ENCODE data around the gene SLC49A3. TPM values are rescaled to one million over a fixed set of nuclear protein-coding genes. Genes with fewer than 3 reads are reported as not detected.

The SLC49A3 gene
- total and polyA plus RNA-seq, 2 experiments from 2014 or later: 5.2 to 12.5 TPM

DNA sequence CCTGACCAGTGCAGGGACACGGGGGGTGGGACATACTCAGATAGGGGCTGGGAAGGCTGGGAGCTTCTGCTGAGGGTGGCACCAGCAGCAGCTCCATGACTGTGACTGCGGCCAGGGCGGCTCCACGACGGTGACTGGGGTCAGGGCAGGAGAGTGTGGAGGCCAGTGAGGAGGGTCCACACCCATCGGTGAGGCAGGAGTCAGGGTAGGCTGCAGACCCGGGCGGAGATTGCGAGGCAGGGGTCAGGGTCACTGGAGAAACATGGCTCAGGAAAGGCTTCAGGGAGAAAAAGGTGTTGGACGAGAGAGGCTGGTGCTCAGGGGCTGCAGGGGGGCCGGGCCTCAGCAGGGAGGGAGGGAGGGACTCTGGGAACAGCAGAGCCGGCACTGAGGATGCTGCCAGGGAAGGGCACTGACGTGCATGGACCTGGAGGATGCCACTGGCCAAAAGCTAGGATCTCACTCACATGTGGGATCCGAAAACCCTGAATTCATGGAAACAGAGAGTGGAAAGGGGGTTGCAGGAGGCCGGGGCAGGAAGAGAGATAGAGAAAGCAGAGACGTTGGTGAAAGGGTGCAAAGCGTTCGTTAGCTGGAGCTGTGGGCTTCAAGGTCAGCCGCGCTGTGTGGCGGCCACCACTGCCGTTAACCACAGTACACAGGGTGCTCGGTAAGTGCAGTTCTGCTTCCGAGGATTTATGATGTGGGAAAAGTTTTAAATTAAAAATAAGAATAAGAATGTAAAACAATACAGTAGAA, 36.9 kb downstream of the SLC49A3 start:
- no peak overlapping the region for H2AFZ ChIP-seq
- DNase-seq: no peak

DNA sequence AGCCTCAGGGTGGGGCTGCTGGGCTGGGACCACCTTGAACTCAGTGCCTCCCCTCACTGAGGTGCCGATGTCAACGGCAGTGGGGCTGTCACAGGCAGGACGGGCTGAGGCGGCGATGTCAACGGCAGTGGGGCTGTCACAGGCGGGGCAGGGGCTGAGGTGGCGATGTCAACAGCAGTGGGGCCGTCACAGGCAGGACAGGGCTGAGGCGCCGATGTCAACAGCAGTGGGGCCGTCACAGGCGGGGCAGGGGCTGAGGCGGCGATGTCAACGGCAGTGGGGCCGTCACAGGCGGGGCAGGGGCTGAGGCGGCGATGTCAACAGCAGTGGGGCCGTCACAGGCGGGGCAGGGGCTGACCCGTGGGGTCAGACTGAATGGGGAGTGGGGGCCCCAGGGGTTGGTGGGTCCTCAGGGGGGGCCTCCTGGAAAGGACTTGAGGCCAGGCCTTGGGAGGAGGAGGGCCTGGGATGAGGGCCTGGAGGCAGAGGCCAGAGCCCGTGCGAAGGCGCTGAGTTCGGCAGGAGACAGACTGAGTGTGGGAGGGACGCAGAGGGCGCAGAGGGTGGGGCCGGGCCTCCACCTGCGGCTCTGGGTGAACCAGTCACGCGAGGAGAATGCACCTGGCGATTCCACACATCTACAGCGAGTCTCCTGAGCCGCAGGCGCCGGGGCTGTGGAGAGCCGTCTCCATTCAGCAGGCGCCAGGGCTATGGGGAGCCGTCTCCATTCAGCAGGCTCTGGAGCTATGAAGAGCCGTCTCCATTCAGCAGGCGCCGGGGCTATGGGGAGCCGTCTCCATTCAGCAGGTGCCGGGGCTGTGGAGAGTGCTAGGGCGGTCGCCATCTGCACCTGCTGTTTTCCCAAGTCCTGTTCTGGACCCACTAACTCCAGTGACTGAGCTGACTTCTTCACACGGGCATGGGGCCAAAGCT, 37.7 kb downstream of the SLC49A3 start:
- Histone ChIP-seq H4K20me1 (ENCODE audit: insufficient read depth) (no peaks in the 10 kb centered on the region), H3K9me3 (ENCODE audit: low read depth) (no peaks in the 10 kb centered on the region), H3F3A (ENCODE audit: insufficient read depth) (no peaks in the 10 kb centered on the region), H3K9me2 (ENCODE audit: insufficient read depth) (no peaks in the 10 kb centered on the region), H2AFZ (no peak overlapping the region), H3K4me2 (ENCODE audit: unreplicated experiment) (no peak overlapping the region), H3K4me1 (ENCODE audit: insufficient read depth) (no peaks in the 10 kb centered on the region), H3K9ac (no peak overlapping the region), H3K79me2 (ENCODE audit: insufficient read depth) (no peaks in the 10 kb centered on the region), H3K27ac (no peak overlapping the region), H3K4me3 (no peak overlapping the region), H3K27me3 (replicated peaks; ENCODE audit: insufficient read depth) (no peaks in the 10 kb centered on the region), H3K36me3 (ENCODE audit: low read depth) (no peaks in the 10 kb centered on the region)
- DNase-seq: no peak
- in situ Hi-C loops (cut with MboI): no loop called here
- WGBS, 2 experiments (ENCODE audit: low coverage in 1 of 2, low lambda C conversion rate in 2 of 2, missing lambda C conversion rate in 2 of 2): 26 to 37% methylated on average over 17 to 44 of the region's 49 CpGs
- TF ChIP-seq EZH2 (IDR thresholded peaks at IDR 0.05; ENCODE audit: insufficient read depth, poor library complexity, severe bottlenecking) (no peak), EZH2phosphoT487 (IDR thresholded peaks at IDR 0.05; ENCODE audit: insufficient read depth, low read depth) (no peak)

More for the DNA sequence above, 36.9 kb downstream of the SLC49A3 start:
- no peaks in the 10 kb centered on the region for H3K36me3 ChIP-seq (ENCODE audit: low read depth)
- H3K9me3 ChIP-seq (ENCODE audit: low read depth): no peaks in the 10 kb centered on the region
- no peaks in the 10 kb centered on the region for H4K20me1 ChIP-seq (ENCODE audit: insufficient read depth)
- no peak overlapping the region for H3K4me3 ChIP-seq
- TF ChIP-seq EZH2 (IDR thresholded peaks at IDR 0.05; ENCODE audit: insufficient read depth, poor library complexity, severe bottlenecking): no peak
- TF ChIP-seq EZH2phosphoT487 (IDR thresholded peaks at IDR 0.05; ENCODE audit: insufficient read depth, low read depth): no peak
- H3K9ac ChIP-seq: no peak overlapping the region
- no peaks in the 10 kb centered on the region for H3K79me2 ChIP-seq (ENCODE audit: insufficient read depth)
- H3K27ac ChIP-seq: no peak overlapping the region
- no peaks in the 10 kb centered on the region for H3K9me2 ChIP-seq (ENCODE audit: insufficient read depth)
- in situ Hi-C loops (cut with MboI): no loop called here
- no peaks in the 10 kb centered on the region for H3F3A ChIP-seq (ENCODE audit: insufficient read depth)
- no peaks in the 10 kb centered on the region for H3K4me1 ChIP-seq (ENCODE audit: insufficient read depth)
- no peak overlapping the region for H3K4me2 ChIP-seq (ENCODE audit: unreplicated experiment)
- WGBS, 2 experiments (ENCODE audit: low coverage in 1 of 2, low lambda C conversion rate in 2 of 2, missing lambda C conversion rate in 2 of 2): 43 to 45% methylated on average over 23 to 24 of the region's 24 CpGs
- H3K27me3 ChIP-seq (replicated peaks; ENCODE audit: insufficient read depth): no peaks in the 10 kb centered on the region

DNA sequence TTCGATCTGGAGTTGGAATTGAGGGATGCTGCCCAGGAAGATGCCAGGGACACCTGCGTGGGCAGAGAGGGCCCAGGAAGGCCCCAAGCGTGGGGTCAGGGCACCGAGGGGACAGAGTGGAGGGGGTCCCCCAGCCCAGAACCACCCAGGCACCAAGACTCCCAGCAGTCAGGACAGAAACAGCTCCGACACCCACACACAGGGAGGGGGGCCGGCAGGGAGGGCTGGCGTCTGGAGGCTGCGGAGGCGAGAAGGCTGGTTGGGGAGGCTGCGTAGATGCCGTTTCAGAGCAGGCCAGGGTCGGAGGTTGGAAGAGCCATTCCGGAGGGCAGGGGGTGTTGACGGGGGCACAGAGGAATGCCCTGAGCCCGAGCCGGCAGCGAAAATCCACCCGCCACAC, 38.5 kb downstream of the SLC49A3 start:
- DNase-seq: no peak
- in situ Hi-C loops (cut with MboI): no loop called here
- Histone ChIP-seq H2AFZ (no peak overlapping the region), H3K4me2 (ENCODE audit: unreplicated experiment) (no peak overlapping the region), H3K27ac (no peak overlapping the region), H3K9me2 (ENCODE audit: insufficient read depth) (no peaks in the 10 kb centered on the region), H3K9ac (no peak overlapping the region), H3F3A (ENCODE audit: insufficient read depth) (no peaks in the 10 kb centered on the region), H3K27me3 (replicated peaks; ENCODE audit: insufficient read depth) (no peaks in the 10 kb centered on the region), H3K4me1 (ENCODE audit: insufficient read depth) (no peaks in the 10 kb centered on the region), H3K79me2 (ENCODE audit: insufficient read depth) (no peaks in the 10 kb centered on the region), H3K9me3 (ENCODE audit: low read depth) (no peaks in the 10 kb centered on the region), H3K36me3 (ENCODE audit: low read depth) (no peaks in the 10 kb centered on the region), H4K20me1 (ENCODE audit: insufficient read depth) (no peaks in the 10 kb centered on the region), H3K4me3 (no peak overlapping the region)
- 52 to 55% methylated on average over 18 of the region's 18 CpGs for whole genome bisulfite sequencing, 2 experiments (ENCODE audit: low coverage in 1 of 2, low lambda C conversion rate in 2 of 2, missing lambda C conversion rate in 2 of 2)
- no peak for TF ChIP-seq EZH2phosphoT487 (IDR thresholded peaks at IDR 0.05; ENCODE audit: insufficient read depth, low read depth)

DNA sequence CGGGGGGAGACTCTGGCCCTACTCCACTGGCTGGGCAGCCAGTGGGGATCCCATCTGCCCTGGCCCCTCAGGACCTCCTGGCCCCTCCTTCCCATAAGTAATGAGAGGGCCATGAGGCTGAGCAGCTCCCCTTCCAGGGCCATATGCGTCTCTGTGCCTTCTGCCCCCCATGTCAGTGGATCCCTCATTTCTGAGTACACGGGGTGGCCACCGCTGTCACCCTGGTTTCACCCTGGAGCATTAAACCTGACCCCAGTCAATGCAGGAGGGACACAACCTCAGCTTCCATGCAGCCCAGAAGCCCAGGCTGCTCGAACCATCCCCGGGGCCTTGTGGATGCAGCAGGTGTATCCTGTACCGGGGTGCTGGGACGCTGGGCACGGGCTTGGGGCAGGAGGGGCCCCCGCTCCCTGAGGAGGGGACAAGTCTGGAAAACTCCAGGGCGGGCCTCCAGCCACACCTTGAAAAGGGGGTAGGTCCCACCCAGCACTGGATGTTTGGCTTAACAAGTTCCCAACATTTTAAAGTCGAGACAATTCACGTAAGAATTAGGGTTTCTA, 39.1 kb downstream of the SLC49A3 start:
- no peak overlapping the region for H3K9ac ChIP-seq
- H3K4me1 ChIP-seq (ENCODE audit: insufficient read depth): no peaks in the 10 kb centered on the region
- no peaks in the 10 kb centered on the region for H3K36me3 ChIP-seq (ENCODE audit: low read depth)
- no peak for DNase-seq
- WGBS, 2 experiments (ENCODE audit: low coverage in 1 of 2, low lambda C conversion rate in 2 of 2, missing lambda C conversion rate in 2 of 2): 47 to 53% methylated on average over 12 to 13 of the region's 13 CpGs
- in situ Hi-C loops (cut with MboI): no loop called here
- TF ChIP-seq EZH2phosphoT487 (IDR thresholded peaks at IDR 0.05; ENCODE audit: insufficient read depth, low read depth): no peak
- TF ChIP-seq EZH2 (IDR thresholded peaks at IDR 0.05; ENCODE audit: insufficient read depth, poor library complexity, severe bottlenecking): no peak
- no peaks in the 10 kb centered on the region for H3K27me3 ChIP-seq (replicated peaks; ENCODE audit: insufficient read depth)
- H3F3A ChIP-seq (ENCODE audit: insufficient read depth): no peaks in the 10 kb centered on the region
- no peaks in the 10 kb centered on the region for H3K79me2 ChIP-seq (ENCODE audit: insufficient read depth)
- H3K4me2 ChIP-seq (ENCODE audit: unreplicated experiment): no peak overlapping the region
- no peak overlapping the region for H2AFZ ChIP-seq
- no peak overlapping the region for H3K4me3 ChIP-seq
- H3K27ac ChIP-seq: no peak overlapping the region
- H3K9me3 ChIP-seq (ENCODE audit: low read depth): no peaks in the 10 kb centered on the region
- H4K20me1 ChIP-seq (ENCODE audit: insufficient read depth): no peaks in the 10 kb centered on the region
- no peaks in the 10 kb centered on the region for H3K9me2 ChIP-seq (ENCODE audit: insufficient read depth)
